T-cell (primary cell): ENCODE data around the gene STAP2. TPM values are rescaled to one million over a fixed set of nuclear protein-coding genes. Genes with fewer than 3 reads are reported as not detected.
A peak's percentile ranks its signal among the peaks of the same experiment; 100 is the strongest.
"Not testable (repeated sequence)": the region's sequence is repeated elsewhere in the genome, so short reads cannot be mapped to it uniquely, and the experiment has no call there.

Experiments used
- ATAC-seq, 4 experiments: fragments of 200-7000 bp in 3 of 4; fragments of 150-1000 bp in 1 of 4; cut with Tn5 transposase; replicated peaks in 1 of 4; 1 replicate in 3 of 4; 2 replicates in 1 of 4; pipeline ENCODE4 v1.10.0; 2021; ENCODE audit warnings: moderate library complexity in 3 of 4, mild to moderate bottlenecking in 2 of 4, moderate number of reproducible peaks in 1 of 4
- CTCF ChIA-PET, 2 donors: fragments of 300-600 bp; sonication (Branson Sonifier 250); formaldehyde crosslinking; loops; one replicate each; lab custom pipeline; 2022; ENCODE audit warnings: antibody characterized with exemption in 2 of 2; lab: Charles Lee
- POLR2A ChIA-PET, 2 donors: fragments of 300-600 bp; sonication (Branson Sonifier 250); formaldehyde crosslinking; loops; one replicate each; lab custom pipeline; 2022; ENCODE audit warnings: antibody characterized with exemption in 2 of 2; lab: Charles Lee
- DNase-seq, 35 experiments: peaks; one replicate each; pipeline versions ENCODE4 v3.0.0 to v3.0.0-alpha.2; 2013 to 2023
- H3K27ac ChIP-seq: one replicate; pipeline ENCODE4 v1.5.1; 2013; ENCODE audit warnings: low read length
- H3K27me3 ChIP-seq, 2 experiments: replicated peaks in 1 of 2; 1 replicate in 1 of 2; 2 replicates in 1 of 2; pipeline versions ENCODE4 v1.6.1 to v1.7.0; 2013; ENCODE audit warnings: low read length in 1 of 2, mixed read lengths in 1 of 2; ENCODE audit not compliant: control insufficient read depth in 2 of 2, insufficient read depth in 2 of 2; ENCODE audit errors: extremely low read depth in 1 of 2
- H3K36me3 ChIP-seq, 2 donors: 1 replicate in 1 of 2; 2 replicates in 1 of 2; pipeline versions ENCODE4 v1.6.1 to v1.7.0; 2013; ENCODE audit warnings: low read length in 1 of 2; ENCODE audit not compliant: control insufficient read depth in 2 of 2, insufficient read depth in 1 of 2; ENCODE audit errors: extremely low read depth in 1 of 2
- H3K4me1 ChIP-seq, 2 experiments: 1 replicate in 1 of 2; 2 replicates in 1 of 2; pipeline versions ENCODE4 v1.6.1 to v1.7.0; 2013; ENCODE audit warnings: low read length in 2 of 2, mixed read lengths in 1 of 2; ENCODE audit not compliant: insufficient read depth in 2 of 2, control insufficient read depth in 1 of 2; ENCODE audit errors: extremely low read depth in 1 of 2
- H3K4me3 ChIP-seq, 2 donors: 1 replicate in 1 of 2; 2 replicates in 1 of 2; pipeline versions ENCODE4 v1.5.1 to v1.7.0; 2013; ENCODE audit warnings: mild to moderate bottlenecking in 2 of 2, low read length in 1 of 2, moderate library complexity in 1 of 2; ENCODE audit not compliant: control insufficient read depth in 1 of 2; ENCODE audit errors: extremely low read depth in 1 of 2
- H3K9me3 ChIP-seq: 2 replicates; pipeline ENCODE4 v1.7.0; 2013
- H3K27ac Mint-ChIP-seq, 2 donors: one replicate each; pipeline ENCODE4 v1.8.0; 2020 to 2021; ENCODE audit warnings: mild to moderate bottlenecking in 2 of 2, mixed read lengths in 2 of 2
- H3K27me3 Mint-ChIP-seq, 2 donors: one replicate each; pipeline ENCODE4 v1.8.0; 2021 to 2022; ENCODE audit warnings: mixed read lengths in 2 of 2
- H3K36me3 Mint-ChIP-seq: one replicate; pipeline ENCODE4 v1.8.0; 2021; ENCODE audit warnings: mixed read lengths
- H3K4me1 Mint-ChIP-seq, 3 donors: one replicate each; pipeline ENCODE4 v1.8.0; 2020 to 2022; ENCODE audit warnings: mixed read lengths in 3 of 3, mild to moderate bottlenecking in 1 of 3
- H3K4me3 Mint-ChIP-seq, 3 donors: one replicate each; pipeline ENCODE4 v1.8.0; 2020 to 2022; ENCODE audit warnings: mild to moderate bottlenecking in 3 of 3, mixed read lengths in 3 of 3, moderate library complexity in 3 of 3
- H3K9me3 Mint-ChIP-seq, 3 donors: one replicate each; pipeline ENCODE4 v1.8.0; 2020 to 2022; ENCODE audit warnings: mixed read lengths in 3 of 3
- whole genome bisulfite sequencing: methylation state at CpG from one replicate; pipeline ENCODE4 v1.1.5; 2013; ENCODE audit warnings: missing lambda C conversion rate; ENCODE audit not compliant: insufficient coverage; 5-methylcytosine and 5-hydroxymethylcytosine counted together
- total RNA-seq, 35 experiments: library from RNA in 6 of 35; stranded (reverse) in 6 of 35; fragments of 120-200 nt in 1 of 35; gene quantifications; one replicate each; pipeline versions ENCODE4 v1.2.1 to v1.2.4 and lab custom pipeline; 2013 to 2026

Gene STAP2
- total RNA-seq, 5 donors from 2014 or later (not counting 1 experiment from before 2014, with no cell fraction given), result 2.3 to 3.7 (median 2.9) TPM

GRCh38 chr19:4329858-4330257 lies 8.8 kb downstream of the STAP2 start:
- Histone ChIP-seq H3K4me3 (no peak overlapping the region), H3K27me3 (peaks cover 0 to 14% of the 10 kb centered on the region in 2 experiments), H3K36me3 (no peaks in the 10 kb centered on the region), H3K9me3 (no peaks in the 10 kb centered on the region), H3K4me1 (peaks cover 3 to 31% of the 10 kb centered on the region in 2 experiments), H3K27ac (no peak overlapping the region)
- peaks cover 0 to 4% of the 10 kb centered on the region in 2 donors for H3K27me3 Mint-ChIP-seq
- CTCF ChIA-PET, result no interaction called here
- no peak overlapping the region for H3K27ac Mint-ChIP-seq
- WGBS, result 98% methylated on average over 19 of the region's 19 CpGs
- DNase-seq, result no peak
- no peaks in the 10 kb centered on the region for H3K36me3 Mint-ChIP-seq
- ATAC-seq, result no peak
- H3K9me3 Mint-ChIP-seq, result peaks cover 0 to 6% (median 0%) of the 10 kb centered on the region in 3 donors
- H3K4me3 Mint-ChIP-seq, result peak overlapping the region in 2 of 3 donors; percentile 50 to 87
- H3K4me1 Mint-ChIP-seq, result peaks cover 25 to 30% (median 26%) of the 10 kb centered on the region in 3 donors
- POLR2A ChIA-PET, result no interaction called here

GRCh38 chr19:4328991-4329681 lies 9.5 kb downstream of the STAP2 start:
- H3K4me3 ChIP-seq, result peak overlapping the region; percentile 59 to 65
- H3K36me3 Mint-ChIP-seq, H3K27me3 Mint-ChIP-seq, ATAC-seq, H3K9me3 Mint-ChIP-seq, H3K36me3 ChIP-seq, POLR2A ChIA-PET, CTCF ChIA-PET, H3K9me3 ChIP-seq: not testable (repeated sequence)
- H3K4me1 ChIP-seq, result peaks cover 3 to 31% of the 10 kb centered on the region in 2 experiments
- H3K27ac ChIP-seq, result peak overlapping the region; percentile 10
- Mint-ChIP-seq H3K4me3 (peak overlapping the region; percentile 75 to 87 (median 79)), H3K4me1 (peaks cover 25 to 30% (median 26%) of the 10 kb centered on the region in 3 donors), H3K27ac (peak overlapping the region in 1 of 2 donors; percentile 79)
- 66% methylated on average over 20 of the region's 35 CpGs for WGBS
- peak in 18 of 35 experiments; percentile 12 to 52 (median 34) for DNase-seq
- peaks cover 0 to 14% of the 10 kb centered on the region in 2 experiments for H3K27me3 ChIP-seq

- Mint-ChIP-seq H3K4me1 (peaks cover 25 to 30% (median 26%) of the 10 kb centered on the region in 3 donors), H3K4me3 (peak overlapping the region; percentile 75 to 87 (median 79)), H3K9me3 (no peaks in the 10 kb centered on the region), H3K27ac (peak overlapping the region; percentile 74 to 79), H3K27me3 (peaks cover 0 to 4% of the 10 kb centered on the region in 2 donors), H3K36me3 (no peaks in the 10 kb centered on the region)
- peak overlapping the region; percentile 62 to 65 for H3K4me3 ChIP-seq
- peak overlapping the region; percentile 10 for H3K27ac ChIP-seq
- CTCF ChIA-PET, result interaction anchor here in 1 of 2 donors (0.5 to 1.2 kb wide), 9 partner anchors 15 to 188 kb away, joined by 3 to 21 read pairs (median 3); partner anchors contain the start of genes CHAF1A, HDGFL2 and MPND
- H3K9me3 ChIP-seq, result no peaks in the 10 kb centered on the region
- ATAC-seq, result peak; percentile 83 to 90 (median 88)
- POLR2A ChIA-PET, result interaction anchor here in 1 of 2 donors (1.3 kb wide), 1 partner anchor 14 kb away, joined by 13 read pairs; no protein-coding TSS in a partner anchor
- H3K4me1 ChIP-seq, result peaks cover 3 to 31% of the 10 kb centered on the region in 2 experiments
- WGBS, result under 1% methylated on average over 43 of the region's 49 CpGs
- peak; percentile 78 to 96 (median 90) for DNase-seq
- H3K36me3 ChIP-seq, result no peaks in the 10 kb centered on the region
- H3K27me3 ChIP-seq, result peaks cover 0 to 14% of the 10 kb centered on the region in 2 experiments
Observed at GRCh38 chr19:4328243-4328990, 10.2 kb downstream of the STAP2 start.

- Histone ChIP-seq H3K9me3 (no peaks in the 10 kb centered on the region), H3K27me3 (peaks cover 0 to 14% of the 10 kb centered on the region in 2 experiments), H3K4me1 (peaks cover 3 to 31% of the 10 kb centered on the region in 2 experiments), H3K36me3 (no peaks in the 10 kb centered on the region), H3K4me3 (peak overlapping the region; percentile 52 to 62), H3K27ac (peak overlapping the region; percentile 23)
- Mint-ChIP-seq H3K27me3 (peaks cover 0 to 4% of the 10 kb centered on the region in 2 donors), H3K4me1 (peaks cover 25 to 30% (median 26%) of the 10 kb centered on the region in 3 donors), H3K9me3 (no peaks in the 10 kb centered on the region), H3K27ac (peak overlapping the region in 1 of 2 donors; percentile 72), H3K36me3 (no peaks in the 10 kb centered on the region), H3K4me3 (peak overlapping the region; percentile 68 to 87 (median 79))
- no peak for DNase-seq
- ATAC-seq, result peak; percentile 13 to 31 (median 15)
- POLR2A ChIA-PET, result interaction anchor here in 1 of 2 donors (1.3 kb wide), 1 partner anchor 15 kb away, joined by 13 read pairs; no protein-coding TSS in a partner anchor
- CTCF ChIA-PET, result interaction anchor here in 1 of 2 donors (0.5 to 1.2 kb wide), 7 partner anchors 15 to 144 kb away, joined by 3 to 21 read pairs (median 3); partner anchors contain the start of genes CHAF1A, HDGFL2 and MPND
- WGBS, result 14% methylated on average over 13 of the region's 13 CpGs
Observed at GRCh38 chr19:4327877-4328242, 10.8 kb downstream of the STAP2 start.

GRCh38 chr19:4327252-4327876 lies 11.3 kb downstream of the STAP2 start:
- no peaks in the 10 kb centered on the region for H3K36me3 Mint-ChIP-seq
- ATAC-seq, result peak; percentile 10 to 31 (median 24)
- Histone ChIP-seq H3K36me3 (no peaks in the 10 kb centered on the region), H3K4me1 (peaks cover 3 to 31% of the 10 kb centered on the region in 2 experiments), H3K9me3 (no peaks in the 10 kb centered on the region), H3K27ac (no peak overlapping the region), H3K27me3 (peaks cover 0 to 14% of the 10 kb centered on the region in 2 experiments), H3K4me3 (peak overlapping the region; percentile 52 to 62)
- H3K27ac Mint-ChIP-seq, result peak overlapping the region in 1 of 2 donors; percentile 72
- 6% methylated on average over 26 of the region's 30 CpGs for WGBS
- POLR2A ChIA-PET, result interaction anchor here in 1 of 2 donors (1.3 kb wide), 1 partner anchor 15 kb away, joined by 13 read pairs; no protein-coding TSS in a partner anchor
- no peaks in the 10 kb centered on the region for H3K9me3 Mint-ChIP-seq
- H3K27me3 Mint-ChIP-seq, result peaks cover 0 to 4% of the 10 kb centered on the region in 2 donors
- DNase-seq, result peak in 34 of 35 experiments; percentile 13 to 73 (median 55)
- CTCF ChIA-PET, result interaction anchor here in 1 of 2 donors (0.5 to 1.2 kb wide), 4 partner anchors 16 to 144 kb away, joined by 3 to 21 read pairs (median 3); partner anchors contain the start of genes HDGFL2 and MPND
- peaks cover 25 to 30% (median 26%) of the 10 kb centered on the region in 3 donors for H3K4me1 Mint-ChIP-seq
- H3K4me3 Mint-ChIP-seq, result peak overlapping the region; percentile 68 to 87 (median 79)
